ENCODE measurements around the gene GDF10. TPM values are rescaled to one million over a fixed set of nuclear protein-coding genes. Genes with fewer than 3 reads are reported as not detected.
A peak's percentile ranks its signal among the peaks of the same experiment; 100 is the strongest.

The GDF10 gene
- total and polyA plus RNA-seq, 9 of the 15 experiments (the other 6 are each of a cell fraction or from before 2014, with no cell fraction given): 0.03 to 0.20 (median 0.11) TPM; not detected in 6

GRCh38 chr10:47278152-47278473, 21.9 kb upstream of the GDF10 start:
- CTCF ChIA-PET (ENCODE audit: low intra/inter-chr PET ratio): no interaction called here
- no peak overlapping the region for H3K4me2 ChIP-seq (ENCODE audit: insufficient read depth, low read length)
- H3K36me3 ChIP-seq (ENCODE audit: control insufficient read depth, insufficient read depth, low read length): no peaks in the 10 kb centered on the region
- DNase-seq (ENCODE audit: extremely low read depth in 1 of 4, low spot score in 3 of 4) (no peak), FAIRE-seq (no peak), ATAC-seq (no peak)
- no peak for TF ChIP-seq NR2C2 (CRISPR knock-in tag; IDR thresholded peaks at IDR 0.05)
- TF ChIP-seq NR2C2 (tag; IDR thresholded peaks at IDR 0.05): no peak
- no peak for TF ChIP-seq SIN3B (IDR thresholded peaks at IDR 0.05; ENCODE audit: low read depth)
- no peak for TF ChIP-seq RNF219 (CRISPR knock-in tag; IDR thresholded peaks at IDR 0.05)
- TF ChIP-seq ZNF316 (IDR thresholded peaks at IDR 0.05): no peak
- TF ChIP-seq RFX5 (IDR thresholded peaks at IDR 0.05; ENCODE audit: low read depth, low read length): no peak
- no peak for TF ChIP-seq TAF7 (tag; IDR thresholded peaks at IDR 0.05)
- H3K4me1 ChIP-seq (replicated peaks in 1 of 2; ENCODE audit: control insufficient read depth in 2 of 2, insufficient read depth in 2 of 2, low read length in 2 of 2): peaks cover 0 to 5% of the 10 kb centered on the region in 2 experiments; a peak in 2 of 5 replicates
- no TSS peak for BruUV-seq (replicated peaks)
- no peak overlapping the region for H2AFZ ChIP-seq (ENCODE audit: low read depth, low read length)
- H3K9me3 ChIP-seq (replicated peaks; ENCODE audit: control insufficient read depth, insufficient read depth, low read depth, low read length): no peaks in the 10 kb centered on the region
- POLR2A ChIA-PET: interaction anchor here (1.1 to 1.2 kb wide), 2 partner anchors 9 to 10 kb away, joined by 3 to 4 read pairs; no protein-coding TSS in a partner anchor
- 26% methylated on average over 15 of the region's 15 CpGs for WGBS (ENCODE audit: insufficient coverage, low coverage, missing lambda C conversion rate)
- no peaks in the 10 kb centered on the region for H3K9me1 ChIP-seq (ENCODE audit: control insufficient read depth, insufficient read depth, low read length)
- 0 out of 2 replicates have a peak, but pooled peaks cover 8% of the 10 kb centered on the region for H4K20me1 ChIP-seq (replicated peaks; ENCODE audit: control insufficient read depth, insufficient read depth, low read length)
- in situ Hi-C loops (cut with MboI): no loop called here
- peak overlapping the region in 1 of 2 experiments; percentile 17; a peak in 1 of 4 replicates for H3K9ac ChIP-seq (ENCODE audit: insufficient read depth in 1 of 2, low read depth in 2 of 2, low read length in 2 of 2)
- intact Hi-C loops (cut with micrococcal nuclease): no loop called here
- no peak overlapping the region for H3K4me3 ChIP-seq
- H3K27me3 ChIP-seq (ENCODE audit: control insufficient read depth in 2 of 2, insufficient read depth in 2 of 2, low read length in 2 of 2): peaks cover 6 to 45% of the 10 kb centered on the region in 2 experiments; a peak in 3 of 5 replicates
- H3K27ac ChIP-seq (ENCODE audit: extremely low read depth, low read depth, low read length): no peak overlapping the region
- H3K79me2 ChIP-seq (ENCODE audit: control insufficient read depth, insufficient read depth, low read length): no peaks in the 10 kb centered on the region

Data from K562 (cell line).